ENCODE data around the gene ARHGAP10.

Gene ARHGAP10

DNA sequence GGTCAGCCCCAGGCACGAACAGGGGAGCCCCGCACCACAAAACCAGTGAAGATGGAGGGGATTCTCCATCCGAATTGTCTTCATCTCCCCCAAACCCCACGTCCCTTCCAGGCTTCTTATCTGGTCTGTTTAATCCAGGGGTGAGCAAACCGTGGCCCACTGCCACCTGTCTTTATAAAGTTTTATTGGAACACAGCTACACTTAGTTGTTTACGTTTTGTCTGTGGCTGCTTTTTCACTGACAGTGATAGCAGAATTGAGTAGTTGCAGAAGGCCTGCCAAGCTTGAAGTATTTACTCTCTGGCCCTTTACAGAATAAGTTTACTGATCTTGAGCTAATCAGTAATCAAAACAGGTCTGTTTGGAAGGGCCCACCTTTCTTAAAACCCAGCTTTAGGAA, 324.0 kb downstream of the ARHGAP10 start:
- Histone ChIP-seq H3K9me3 (ENCODE audit: low read depth, low read length) (no peaks in the 10 kb centered on the region), H3K4me3 (no peak overlapping the region), H3K27ac (no peak overlapping the region), H3K9ac (ENCODE audit: insufficient read length) (no peak overlapping the region), H3K36me3 (ENCODE audit: insufficient read depth, low read length) (no peaks in the 10 kb centered on the region)
- DNase-seq (ENCODE audit: low read depth, low spot score): no peak
- no peak for TF ChIP-seq FOXP2 (optimal IDR thresholded peaks at IDR 0.05; ENCODE audit: control extremely low read depth, extremely low read length, insufficient read depth)
- no peak for TF ChIP-seq EZH2 (IDR thresholded peaks at IDR 0.05)
- TF ChIP-seq POLR2AphosphoS5 (IDR thresholded peaks at IDR 0.05; ENCODE audit: borderline replicate concordance, low read depth, low read length): no peak

GRCh38 chr4:148056879-148057278, 325.0 kb downstream of the ARHGAP10 start:
- no peak overlapping the region for H3K4me3 ChIP-seq
- H3K27ac ChIP-seq: no peak overlapping the region
- H3K36me3 ChIP-seq (ENCODE audit: insufficient read depth, low read length): no peaks in the 10 kb centered on the region
- TF ChIP-seq FOXP2 (optimal IDR thresholded peaks at IDR 0.05; ENCODE audit: control extremely low read depth, extremely low read length, insufficient read depth) (no peak), POLR2AphosphoS5 (IDR thresholded peaks at IDR 0.05; ENCODE audit: borderline replicate concordance, low read depth, low read length) (no peak), EZH2 (IDR thresholded peaks at IDR 0.05) (no peak)
- no peak for DNase-seq (ENCODE audit: low read depth, low spot score)
- no peaks in the 10 kb centered on the region for H3K9me3 ChIP-seq (ENCODE audit: low read depth, low read length)
- no peak overlapping the region for H3K9ac ChIP-seq (ENCODE audit: insufficient read length)

DNA sequence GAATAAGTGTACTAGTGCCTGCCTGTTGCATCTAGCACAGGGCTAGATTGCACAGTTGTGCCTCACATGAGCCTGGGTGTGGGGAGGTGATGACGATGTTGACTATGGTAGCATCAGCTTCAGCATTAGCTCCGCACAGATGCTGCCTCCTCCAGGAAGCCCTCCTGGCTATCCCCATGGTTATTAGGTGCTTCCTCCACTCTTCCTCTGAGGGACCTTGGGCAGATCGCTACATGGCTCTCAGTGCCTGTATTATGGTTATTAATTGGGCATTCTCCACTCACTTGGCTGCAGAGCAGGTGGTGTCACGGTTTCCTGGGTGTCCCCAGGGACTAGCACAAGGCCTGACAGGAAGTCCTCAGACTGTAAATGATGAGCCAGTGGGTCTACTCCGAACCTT, 325.6 kb downstream of the ARHGAP10 start:
- DNase-seq (ENCODE audit: low read depth, low spot score): no peak
- H3K36me3 ChIP-seq (ENCODE audit: insufficient read depth, low read length): no peaks in the 10 kb centered on the region
- no peak overlapping the region for H3K27ac ChIP-seq
- no peak overlapping the region for H3K9ac ChIP-seq (ENCODE audit: insufficient read length)
- TF ChIP-seq EZH2 (IDR thresholded peaks at IDR 0.05) (no peak), POLR2AphosphoS5 (IDR thresholded peaks at IDR 0.05; ENCODE audit: borderline replicate concordance, low read depth, low read length) (no peak), FOXP2 (optimal IDR thresholded peaks at IDR 0.05; ENCODE audit: control extremely low read depth, extremely low read length, insufficient read depth) (no peak)
- no peak overlapping the region for H3K4me3 ChIP-seq
- H3K9me3 ChIP-seq (ENCODE audit: low read depth, low read length): no peaks in the 10 kb centered on the region

- Histone ChIP-seq H3K36me3 (ENCODE audit: insufficient read depth, low read length) (no peaks in the 10 kb centered on the region), H3K9ac (ENCODE audit: insufficient read length) (no peak overlapping the region), H3K9me3 (ENCODE audit: low read depth, low read length) (no peaks in the 10 kb centered on the region), H3K27ac (no peak overlapping the region), H3K4me3 (no peak overlapping the region)
- TF ChIP-seq POLR2AphosphoS5 (IDR thresholded peaks at IDR 0.05; ENCODE audit: borderline replicate concordance, low read depth, low read length) (no peak), FOXP2 (optimal IDR thresholded peaks at IDR 0.05; ENCODE audit: control extremely low read depth, extremely low read length, insufficient read depth) (no peak), EZH2 (IDR thresholded peaks at IDR 0.05) (no peak)
- DNase-seq (ENCODE audit: low read depth, low spot score): no peak
Observed at GRCh38 chr4:148057984-148058859, 326.3 kb downstream of the ARHGAP10 start.

DNA sequence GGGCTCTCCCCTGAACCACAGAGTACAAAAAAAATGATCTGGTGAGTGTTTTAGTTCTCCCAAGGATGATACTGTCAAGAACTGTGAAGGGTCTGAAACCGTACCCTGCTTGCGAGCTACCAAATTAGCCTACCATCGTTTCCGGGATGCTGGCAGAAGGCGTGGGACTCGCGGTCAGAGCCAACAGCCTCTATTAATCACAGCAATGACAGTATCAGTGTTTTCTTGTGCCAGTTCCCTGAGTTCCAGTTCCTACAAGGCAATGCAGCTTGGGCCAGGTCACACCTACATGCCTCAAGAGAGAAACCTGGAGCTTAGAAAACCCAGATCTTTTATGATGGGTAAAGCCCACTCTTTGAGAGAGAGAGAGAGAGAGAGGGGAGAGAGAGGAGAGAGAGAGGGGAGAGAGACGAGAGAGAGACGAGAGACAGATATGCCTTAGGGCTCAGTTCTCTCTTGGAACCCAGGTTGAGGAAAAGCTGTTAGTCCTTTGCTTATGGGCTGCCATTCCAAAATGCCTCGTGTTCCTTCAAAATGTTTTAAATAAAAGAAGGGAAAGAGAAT, 327.8 kb downstream of the ARHGAP10 start:
- H3K9ac ChIP-seq (ENCODE audit: insufficient read length): no peak overlapping the region
- H3K36me3 ChIP-seq (ENCODE audit: insufficient read depth, low read length): no peaks in the 10 kb centered on the region
- TF ChIP-seq FOXP2 (optimal IDR thresholded peaks at IDR 0.05; ENCODE audit: control extremely low read depth, extremely low read length, insufficient read depth) (no peak), POLR2AphosphoS5 (IDR thresholded peaks at IDR 0.05; ENCODE audit: borderline replicate concordance, low read depth, low read length) (no peak), EZH2 (IDR thresholded peaks at IDR 0.05) (no peak)
- no peak for DNase-seq (ENCODE audit: low read depth, low spot score)
- no peak overlapping the region for H3K4me3 ChIP-seq
- no peaks in the 10 kb centered on the region for H3K9me3 ChIP-seq (ENCODE audit: low read depth, low read length)
- H3K27ac ChIP-seq: no peak overlapping the region

DNA sequence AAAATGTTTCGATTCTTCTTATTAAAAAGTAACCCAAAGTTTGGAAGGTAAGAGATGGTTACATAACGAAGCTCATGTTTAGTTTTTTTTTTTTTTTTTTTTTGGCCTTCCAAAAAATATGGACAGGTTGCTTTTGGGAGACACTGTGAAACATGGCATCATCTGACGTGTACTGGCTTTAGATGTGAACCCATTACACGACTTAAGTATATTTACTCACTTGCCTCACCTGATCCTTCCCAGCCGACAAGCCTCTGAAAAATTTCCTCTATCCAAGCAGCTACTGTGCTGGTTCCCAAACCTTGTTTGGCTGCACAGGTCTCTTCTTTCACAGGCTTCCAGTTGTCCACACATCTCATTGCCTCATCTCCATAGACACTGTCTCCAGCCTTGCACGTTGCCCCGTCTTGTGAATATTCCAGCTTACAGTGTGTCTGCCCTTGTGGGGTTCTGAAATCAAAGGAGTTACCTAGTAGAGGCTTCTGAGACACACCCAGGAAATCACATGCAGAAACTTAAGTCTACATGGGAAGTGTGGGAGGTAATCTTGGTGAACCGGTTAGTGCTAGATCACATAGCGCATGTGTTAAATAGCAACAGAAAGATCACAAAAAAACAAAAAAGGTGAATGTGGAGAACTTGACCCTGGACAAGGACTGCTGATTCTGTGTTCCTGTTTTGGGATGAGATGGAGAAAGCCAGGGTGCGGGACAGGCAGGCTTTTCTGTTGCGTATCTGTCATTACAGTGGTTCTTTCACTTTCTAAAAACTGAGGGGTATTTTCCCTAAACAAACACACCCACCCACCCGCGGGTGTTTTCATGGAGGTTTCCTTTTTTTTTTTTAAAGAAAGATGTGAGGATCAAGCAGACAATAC, 328.6 kb downstream of the ARHGAP10 start:
- Histone ChIP-seq H3K4me3 (no peak overlapping the region), H3K27ac (no peak overlapping the region)

DNA sequence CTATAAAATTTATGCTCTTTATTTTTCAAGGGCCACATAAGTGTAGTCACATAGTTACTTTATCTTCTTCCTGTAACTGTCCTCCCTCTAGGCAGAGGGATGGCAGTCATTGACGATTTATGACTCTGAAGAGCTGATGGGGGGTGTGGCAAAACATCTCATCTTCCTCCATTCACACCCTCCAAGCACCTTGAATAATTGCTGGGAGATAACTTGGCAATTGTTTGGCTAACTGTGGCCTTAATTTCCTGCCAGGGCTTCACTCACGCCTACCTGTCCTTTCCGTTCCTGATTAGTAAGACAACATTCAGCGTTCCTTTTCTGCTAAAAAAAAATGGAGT, 329.2 kb downstream of the ARHGAP10 start:
- no peak for TF ChIP-seq FOXP2 (optimal IDR thresholded peaks at IDR 0.05; ENCODE audit: control extremely low read depth, extremely low read length, insufficient read depth)
- no peak for TF ChIP-seq EZH2 (IDR thresholded peaks at IDR 0.05)
- TF ChIP-seq POLR2AphosphoS5 (IDR thresholded peaks at IDR 0.05; ENCODE audit: borderline replicate concordance, low read depth, low read length): no peak
- Histone ChIP-seq H3K36me3 (ENCODE audit: insufficient read depth, low read length) (no peaks in the 10 kb centered on the region), H3K9ac (ENCODE audit: insufficient read length) (no peak overlapping the region), H3K4me3 (no peak overlapping the region), H3K9me3 (ENCODE audit: low read depth, low read length) (no peaks in the 10 kb centered on the region), H3K27ac (no peak overlapping the region)
- no peak for DNase-seq (ENCODE audit: low read depth, low spot score)

More for the DNA sequence above, 328.6 kb downstream of the ARHGAP10 start:
- H3K36me3 ChIP-seq (ENCODE audit: insufficient read depth, low read length): no peaks in the 10 kb centered on the region
- DNase-seq (ENCODE audit: low read depth, low spot score): no peak
- no peak overlapping the region for H3K9ac ChIP-seq (ENCODE audit: insufficient read length)
- TF ChIP-seq EZH2 (IDR thresholded peaks at IDR 0.05): no peak
- no peak for TF ChIP-seq POLR2AphosphoS5 (IDR thresholded peaks at IDR 0.05; ENCODE audit: borderline replicate concordance, low read depth, low read length)
- TF ChIP-seq FOXP2 (optimal IDR thresholded peaks at IDR 0.05; ENCODE audit: control extremely low read depth, extremely low read length, insufficient read depth): no peak
- H3K9me3 ChIP-seq (ENCODE audit: low read depth, low read length): no peaks in the 10 kb centered on the region

DNA sequence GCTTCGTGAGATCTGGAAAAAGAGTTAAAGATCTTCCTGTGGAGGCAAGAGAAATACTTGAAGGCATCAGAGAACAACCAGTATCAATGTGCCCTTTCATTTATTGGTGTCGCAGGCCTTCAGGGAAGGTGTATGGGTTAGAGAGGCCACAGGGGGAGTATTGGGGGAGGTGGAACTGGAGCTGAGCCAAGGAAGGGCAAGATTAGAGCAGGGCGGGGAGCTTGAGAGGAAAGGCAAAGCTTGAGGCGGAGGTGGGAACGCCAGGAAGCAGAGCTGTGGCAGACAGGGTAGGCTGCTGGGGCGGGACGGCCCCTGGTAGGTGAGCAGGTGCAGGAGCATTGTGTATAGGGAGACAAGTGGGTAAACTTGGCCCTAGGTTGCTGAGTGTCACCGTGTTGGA, 329.9 kb downstream of the ARHGAP10 start:
- TF ChIP-seq FOXP2 (optimal IDR thresholded peaks at IDR 0.05; ENCODE audit: control extremely low read depth, extremely low read length, insufficient read depth) (no peak), POLR2AphosphoS5 (IDR thresholded peaks at IDR 0.05; ENCODE audit: borderline replicate concordance, low read depth, low read length) (no peak), EZH2 (IDR thresholded peaks at IDR 0.05) (no peak)
- no peak for DNase-seq (ENCODE audit: low read depth, low spot score)
- no peaks in the 10 kb centered on the region for H3K9me3 ChIP-seq (ENCODE audit: low read depth, low read length)
- H3K4me3 ChIP-seq: no peak overlapping the region
- no peak overlapping the region for H3K27ac ChIP-seq
- no peaks in the 10 kb centered on the region for H3K36me3 ChIP-seq (ENCODE audit: insufficient read depth, low read length)
- H3K9ac ChIP-seq (ENCODE audit: insufficient read length): no peak overlapping the region
